Mesenchymal stem cell (in vitro differentiated cells and primary cell): ENCODE data around the gene EHD1.

Experiments used
- DNase-seq: peaks from one replicate; pipeline ENCODE4 v3.0.0-alpha.2; 2013
- H2AFZ ChIP-seq: one replicate; pipeline ENCODE4 v1.6.1; 2013; ENCODE audit warnings: low read depth, mild to moderate bottlenecking, control low read depth, inconsistent platforms, low read length, moderate library complexity
- H2AK5ac ChIP-seq: 2 replicates; pipeline ENCODE4 v1.6.1; 2013; ENCODE audit warnings: low read length, moderate library complexity, mild to moderate bottlenecking, inconsistent platforms; ENCODE audit not compliant: severe bottlenecking
- H2BK120ac ChIP-seq: one replicate; pipeline ENCODE4 v1.6.1; 2013; ENCODE audit warnings: low read depth, mild to moderate bottlenecking, inconsistent platforms, low read length, moderate library complexity
- H2BK12ac ChIP-seq, 2 experiments: one replicate each; pipeline ENCODE4 v1.6.1; 2013; ENCODE audit warnings: inconsistent platforms in 2 of 2, low read length in 2 of 2, mild to moderate bottlenecking in 2 of 2, moderate library complexity in 2 of 2, control low read depth in 1 of 2
- H2BK15ac ChIP-seq: one replicate; pipeline ENCODE4 v1.6.1; 2013; ENCODE audit warnings: mild to moderate bottlenecking, low read depth, inconsistent platforms; ENCODE audit not compliant: poor library complexity, severe bottlenecking
- H2BK5ac ChIP-seq: 2 replicates; pipeline ENCODE4 v1.6.1; 2013; ENCODE audit warnings: low read depth, mild to moderate bottlenecking, low read length, control low read depth, inconsistent platforms; ENCODE audit not compliant: poor library complexity, severe bottlenecking
- H3K14ac ChIP-seq, 2 experiments: one replicate each; pipeline ENCODE4 v1.6.1; 2013; ENCODE audit warnings: inconsistent platforms in 2 of 2, low read length in 2 of 2, control low read depth in 1 of 2, mild to moderate bottlenecking in 1 of 2, moderate library complexity in 1 of 2
- H3K18ac ChIP-seq, 2 experiments: one replicate each; pipeline ENCODE4 v1.6.1; 2013; ENCODE audit warnings: inconsistent platforms in 2 of 2, low read length in 2 of 2, control low read depth in 1 of 2, low read depth in 1 of 2, mild to moderate bottlenecking in 1 of 2
- H3K23ac ChIP-seq, 2 experiments: one replicate each; pipeline ENCODE4 v1.6.1; 2013; ENCODE audit warnings: inconsistent platforms in 2 of 2, low read length in 2 of 2, mild to moderate bottlenecking in 2 of 2, moderate library complexity in 2 of 2, control low read depth in 1 of 2
- H3K27ac ChIP-seq: 2 replicates; pipeline ENCODE4 v1.5.1; 2013; ENCODE audit warnings: mild to moderate bottlenecking, moderate library complexity, low read length, control low read depth, inconsistent platforms; ENCODE audit not compliant: poor library complexity, severe bottlenecking
- H3K27me3 ChIP-seq, 2 experiments: 2 replicates each; pipeline versions ENCODE4 v1.6.1 to v1.7.0; 2013; ENCODE audit warnings: low read length in 2 of 2, mild to moderate bottlenecking in 2 of 2, moderate library complexity in 2 of 2, control low read depth in 1 of 2, inconsistent platforms in 1 of 2; ENCODE audit not compliant: control insufficient read depth in 1 of 2, insufficient read depth in 1 of 2
- H3K36me3 ChIP-seq, 2 experiments: 2 replicates each; pipeline versions ENCODE4 v1.6.1 to v1.7.0; 2013; ENCODE audit warnings: low read length in 2 of 2, control low read depth in 1 of 2, inconsistent platforms in 1 of 2, low read depth in 1 of 2, mild to moderate bottlenecking in 1 of 2; ENCODE audit not compliant: insufficient read depth in 2 of 2, control insufficient read depth in 1 of 2
- H3K4ac ChIP-seq, 2 experiments: one replicate each; pipeline ENCODE4 v1.6.1; 2013; ENCODE audit warnings: inconsistent platforms in 2 of 2, low read length in 2 of 2, mild to moderate bottlenecking in 2 of 2, moderate library complexity in 2 of 2, control low read depth in 1 of 2, low read depth in 1 of 2
- H3K4me1 ChIP-seq: 2 replicates; pipeline ENCODE4 v1.6.1; 2013; ENCODE audit warnings: low read depth, low read length, control low read depth; ENCODE audit not compliant: control insufficient read depth, insufficient read depth
- H3K4me2 ChIP-seq: 2 replicates; pipeline ENCODE4 v1.6.1; 2013; ENCODE audit warnings: low read length, mild to moderate bottlenecking, inconsistent platforms; ENCODE audit not compliant: poor library complexity, severe bottlenecking
- H3K4me3 ChIP-seq, 2 experiments: 2 replicates each; pipeline versions ENCODE4 v1.5.1 to v1.7.0; 2013; ENCODE audit warnings: low read length in 2 of 2, mild to moderate bottlenecking in 2 of 2, control low read depth in 1 of 2, low read depth in 1 of 2; ENCODE audit not compliant: insufficient read depth in 1 of 2
- H3K79me1 ChIP-seq: replicated peaks from 2 replicates; pipeline ENCODE4 v1.6.1; 2013; ENCODE audit warnings: mild to moderate bottlenecking, control low read depth, low read length, inconsistent platforms; ENCODE audit not compliant: poor library complexity, severe bottlenecking
- H3K9ac ChIP-seq: 2 replicates; pipeline ENCODE4 v1.7.0; 2013; ENCODE audit warnings: mild to moderate bottlenecking, low read length, moderate library complexity
- H3K9me3 ChIP-seq: 2 replicates; pipeline ENCODE4 v1.7.0; 2013; ENCODE audit warnings: mild to moderate bottlenecking, low read length; ENCODE audit not compliant: control insufficient read depth
- H4K8ac ChIP-seq: one replicate; pipeline ENCODE4 v1.6.1; 2013; ENCODE audit warnings: inconsistent platforms, mild to moderate bottlenecking, low read length, moderate library complexity
- H4K91ac ChIP-seq: one replicate; pipeline ENCODE4 v1.6.1; 2013; ENCODE audit warnings: mild to moderate bottlenecking, low read length, inconsistent platforms
- WGBS: methylation state at CpG from one replicate; pipeline ENCODE4 v1.1.7; 2013; ENCODE audit warnings: mixed read lengths; 5-methylcytosine and 5-hydroxymethylcytosine counted together

The EHD1 gene

DNA sequence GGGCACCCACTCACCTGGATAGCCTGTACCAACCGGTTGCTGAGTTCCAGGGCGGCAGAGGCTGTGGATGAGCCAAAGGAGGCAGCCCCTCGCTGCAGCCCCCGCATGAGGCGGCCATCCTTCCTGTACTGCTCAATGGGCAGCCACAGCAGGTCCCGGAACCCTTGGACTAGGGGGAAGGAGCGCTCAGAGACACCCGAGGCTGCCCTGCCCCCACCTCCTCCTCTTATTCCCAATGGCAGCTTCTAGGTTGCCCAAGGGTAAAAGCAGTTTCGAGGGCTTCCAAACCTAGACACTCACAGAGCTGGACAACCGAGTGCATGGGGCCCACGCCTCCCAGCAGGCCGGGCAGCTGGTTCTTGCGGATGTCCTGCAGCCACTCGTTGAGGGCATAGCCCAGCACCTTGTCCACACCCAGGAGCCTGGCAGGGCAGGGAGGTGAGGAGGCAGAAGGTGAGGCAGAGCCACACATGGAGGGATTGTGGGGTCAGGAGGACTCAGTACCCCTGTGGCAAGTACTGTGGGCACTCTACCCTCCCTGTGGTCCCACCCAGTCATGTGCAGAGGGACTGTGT lies 18.1 kb upstream of the EHD1 start:
- Histone ChIP-seq H3K27ac (no peak overlapping the region), H3K4me1 (peaks cover 17% of the 10 kb centered on the region), H3K27me3 (no peaks in the 10 kb centered on the region), H2AFZ (no peak overlapping the region), H3K79me1 (peaks cover 2% of the 10 kb centered on the region), H2BK120ac (no peak overlapping the region), H3K14ac (no peak overlapping the region), H2BK12ac (no peak overlapping the region), H2BK15ac (no peak overlapping the region), H3K9me3 (no peaks in the 10 kb centered on the region), H3K23ac (no peak overlapping the region), H2BK5ac (no peak overlapping the region), H2AK5ac (no peak overlapping the region), H4K8ac (no peak overlapping the region), H3K4me2 (no peak overlapping the region), H3K4me3 (no peak overlapping the region), H3K18ac (no peak overlapping the region), H3K9ac (no peak overlapping the region), H3K4ac (no peak overlapping the region), H3K36me3 (peaks cover 63 to 67% of the 10 kb centered on the region in 2 experiments), H4K91ac (no peak overlapping the region)
- no peak for DNase-seq
- 91% methylated on average over 14 of the region's 14 CpGs for WGBS

DNA sequence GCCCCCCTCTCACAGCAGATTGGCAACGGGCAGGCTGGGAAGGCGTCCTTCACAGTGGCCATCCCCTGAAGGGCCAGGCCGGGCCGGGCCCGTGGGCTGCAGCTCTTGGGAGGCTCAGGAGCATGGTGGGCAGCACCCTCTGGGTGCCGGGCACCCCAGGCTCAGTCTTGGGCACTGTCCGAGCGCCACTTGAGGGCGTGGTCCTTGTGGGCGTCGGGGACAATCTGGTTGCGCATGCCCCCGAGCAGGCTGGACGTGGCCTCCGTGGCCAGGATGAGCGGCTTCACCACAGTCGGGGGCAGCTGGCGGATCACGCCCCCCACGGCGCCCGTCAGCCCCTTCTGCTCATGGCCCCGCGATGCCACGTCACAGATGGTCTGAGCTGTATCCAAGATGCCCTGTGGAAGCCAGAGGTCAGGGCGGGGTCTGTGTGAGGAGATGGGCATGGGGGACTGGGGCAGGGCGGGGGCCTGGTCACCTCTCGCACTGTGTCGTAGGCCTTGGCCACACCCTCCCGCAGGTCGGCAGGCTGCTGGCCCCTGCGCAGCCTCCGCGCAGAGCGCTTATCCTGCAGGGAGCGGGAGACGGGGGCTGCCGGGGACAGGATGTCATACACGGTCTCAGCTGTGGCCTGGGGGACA lies 16.5 kb upstream of the EHD1 start:
- H2BK15ac ChIP-seq = no peak overlapping the region
- no peak overlapping the region for H3K14ac ChIP-seq
- H3K9me3 ChIP-seq = no peaks in the 10 kb centered on the region
- no peak overlapping the region for H2AFZ ChIP-seq
- no peak overlapping the region for H2BK120ac ChIP-seq
- no peak overlapping the region for H3K23ac ChIP-seq
- no peak overlapping the region for H2BK5ac ChIP-seq
- H3K27me3 ChIP-seq = no peaks in the 10 kb centered on the region
- no peak overlapping the region for H2BK12ac ChIP-seq
- no peak overlapping the region for H3K27ac ChIP-seq
- WGBS = 94% methylated on average over 39 of the region's 39 CpGs
- peaks cover 47 to 51% of the 10 kb centered on the region in 2 experiments for H3K36me3 ChIP-seq
- H3K4me2 ChIP-seq = no peak overlapping the region
- H3K4me1 ChIP-seq = peaks cover 14% of the 10 kb centered on the region
- DNase-seq = no peak
- H2AK5ac ChIP-seq = no peak overlapping the region
- H3K79me1 ChIP-seq = peaks cover 1% of the 10 kb centered on the region
- no peak overlapping the region for H4K91ac ChIP-seq
- H3K18ac ChIP-seq = no peak overlapping the region
- no peak overlapping the region for H3K4ac ChIP-seq
- no peak overlapping the region for H3K9ac ChIP-seq
- no peak overlapping the region for H4K8ac ChIP-seq
- no peak overlapping the region for H3K4me3 ChIP-seq

DNA sequence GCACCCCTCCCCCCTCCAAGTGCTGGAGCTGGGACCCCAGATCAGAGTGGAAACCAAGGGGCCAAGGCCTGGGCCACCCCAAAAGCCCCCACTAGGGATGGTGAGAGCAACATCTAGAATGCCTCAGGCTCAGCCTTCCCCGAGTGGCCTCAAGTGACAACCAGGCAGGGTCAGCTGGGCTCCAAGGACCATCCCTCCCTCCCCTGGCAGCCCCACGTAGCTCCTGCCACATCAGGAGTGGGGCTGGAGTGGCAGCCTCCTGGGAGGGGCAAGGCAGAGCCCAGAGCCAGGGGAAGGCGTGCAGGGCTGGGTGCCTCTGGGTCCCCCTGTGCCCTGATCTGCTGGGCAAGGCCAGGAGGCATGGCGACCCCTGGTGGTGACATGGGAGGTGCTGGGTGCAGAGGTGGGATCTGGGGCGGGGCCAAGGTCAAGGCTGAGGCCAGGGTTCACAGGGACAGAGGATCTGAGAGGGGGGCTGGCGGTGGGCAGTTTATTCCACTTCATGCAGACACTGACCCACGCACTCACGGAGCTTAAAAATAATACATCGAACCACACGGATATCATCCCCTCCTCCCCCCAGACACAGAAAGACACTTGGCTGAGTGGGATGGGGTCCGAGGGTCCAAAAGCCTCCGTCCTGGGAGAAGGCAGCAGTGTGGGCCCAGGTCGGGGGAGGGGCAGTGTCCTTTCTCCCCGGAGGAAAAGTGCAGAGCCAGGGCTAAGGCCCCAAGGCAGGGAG lies 15.8 kb upstream of the EHD1 start:
- Histone ChIP-seq H3K9me3 (no peaks in the 10 kb centered on the region), H2AK5ac (no peak overlapping the region), H3K4me3 (no peak overlapping the region), H3K4ac (peak overlapping the region in 1 of 2 experiments; percentile 41), H4K8ac (no peak overlapping the region), H3K36me3 (peaks cover 43 to 46% of the 10 kb centered on the region in 2 experiments), H3K79me1 (no peaks in the 10 kb centered on the region), H3K14ac (peak overlapping the region in 1 of 2 experiments; percentile 37), H2BK15ac (no peak overlapping the region), H3K4me2 (no peak overlapping the region), H3K27me3 (no peaks in the 10 kb centered on the region), H2BK120ac (no peak overlapping the region), H3K23ac (no peak overlapping the region), H2AFZ (peak overlapping the region; percentile 32), H3K27ac (no peak overlapping the region), H2BK12ac (peak overlapping the region in 1 of 2 experiments; percentile 68), H3K9ac (no peak overlapping the region), H4K91ac (no peak overlapping the region), H3K18ac (peak overlapping the region in 1 of 2 experiments; percentile 86), H2BK5ac (no peak overlapping the region), H3K4me1 (peaks cover 14% of the 10 kb centered on the region)
- 42% methylated on average over 12 of the region's 14 CpGs for WGBS
- peak; percentile 66 for DNase-seq
